Hepatocyte (in vitro differentiated cells): ENCODE data around the gene ZC3H6. TPM values are rescaled to one million over a fixed set of nuclear protein-coding genes. Genes with fewer than 3 reads are reported as not detected.
A peak's percentile ranks its signal among the peaks of the same experiment; 100 is the strongest.

Experiments
- DNase-seq: peaks from one replicate; pipeline ENCODE4 v3.0.0-alpha.2; 2016; ENCODE audit warnings: low spot score
- H2AFZ ChIP-seq: fragments of 200-600 bp; sonication (generic); 2 replicates; pipeline ENCODE4 v1.6.0; 2016; ENCODE audit warnings: antibody characterized with exemption, mild to moderate bottlenecking
- H3K27ac ChIP-seq: fragments of 200-600 bp; sonication (generic); 2 replicates; pipeline ENCODE4 v1.5.1; 2016; ENCODE audit warnings: mild to moderate bottlenecking
- H3K27me3 ChIP-seq: fragments of 200-600 bp; sonication (generic); 2 replicates; pipeline ENCODE4 v1.6.1; 2016
- H3K36me3 ChIP-seq: fragments of 200-600 bp; sonication (generic); replicated peaks from 2 replicates; pipeline ENCODE4 v1.5.1; 2016; ENCODE audit warnings: low read depth; ENCODE audit not compliant: insufficient read depth
- H3K4me1 ChIP-seq: fragments of 200-600 bp; sonication (generic); 2 replicates; pipeline ENCODE4 v1.5.1; 2016; ENCODE audit warnings: mild to moderate bottlenecking, moderate library complexity; ENCODE audit not compliant: insufficient read depth
- H3K4me2 ChIP-seq: fragments of 200-600 bp; sonication (generic); 2 replicates; pipeline ENCODE4 v1.6.0; 2016
- H3K4me3 ChIP-seq: fragments of 200-600 bp; sonication (generic); 2 replicates; pipeline ENCODE4 v1.5.1; 2016; ENCODE audit warnings: mild to moderate bottlenecking
- H3K79me2 ChIP-seq: fragments of 200-600 bp; sonication (generic); 2 replicates; pipeline ENCODE4 v1.6.0; 2017; ENCODE audit warnings: mild to moderate bottlenecking
- H3K9me2 ChIP-seq: fragments of 200-600 bp; sonication (generic); replicated peaks from 2 replicates; pipeline ENCODE4 v1.6.0; 2017; ENCODE audit warnings: mild to moderate bottlenecking; ENCODE audit not compliant: insufficient read depth
- H3K9me3 ChIP-seq: fragments of 200-600 bp; sonication (generic); 2 replicates; pipeline ENCODE4 v1.5.1; 2016; ENCODE audit warnings: low read depth, mild to moderate bottlenecking
- H4K20me1 ChIP-seq: fragments of 200-600 bp; sonication (generic); 2 replicates; pipeline ENCODE4 v1.6.0; 2016; ENCODE audit warnings: mild to moderate bottlenecking; ENCODE audit not compliant: insufficient read depth, poor library complexity, severe bottlenecking
- CTCF ChIP-seq: fragments of 200-600 bp; sonication (generic); IDR thresholded peaks from 2 replicates; pipeline ENCODE4 v1.5.1; 2016; ENCODE audit warnings: antibody characterized with exemption, mild to moderate bottlenecking; ENCODE audit not compliant: poor library complexity
- EZH2 ChIP-seq: fragments of 200-600 bp; sonication (generic); IDR thresholded peaks from 2 replicates; pipeline ENCODE4 v1.6.1; 2016; ENCODE audit warnings: antibody characterized with exemption, mild to moderate bottlenecking, borderline replicate concordance
- EZH2phosphoT487 ChIP-seq: fragments of 200-600 bp; sonication (generic); IDR thresholded peaks from one replicate; pipeline ENCODE4 v1.6.1; 2018; ENCODE audit warnings: antibody characterized with exemption, mild to moderate bottlenecking, low read depth, moderate library complexity; ENCODE audit not compliant: unreplicated experiment, severe bottlenecking
- WGBS: methylation state at CpG from one replicate; pipeline ENCODE4 v1.1.6; 2016; ENCODE audit warnings: low lambda C conversion rate; ENCODE audit errors: missing lambda C conversion rate; 5-methylcytosine and 5-hydroxymethylcytosine counted together
- polyA plus RNA-seq: library from polyadenylated mRNA; unstranded; fragments of >200 nt; fragmentation: Nextera tagmentation; extraction: Ambion mirVana; gene quantifications from 2 replicates; pipeline ENCODE4 v1.2.1, GENCODE V29; 2016
- total RNA-seq: library from RNA; depleted of rRNA; stranded (reverse); fragments of >200 nt; gene quantifications from 2 replicates; pipeline ENCODE4 v1.2.3, GENCODE V29; 2014

ZC3H6 gene
- total and polyA plus RNA-seq, 2 experiments from 2014 or later, result 1.5 to 4.5 TPM

- Histone ChIP-seq H3K9me3 (no peaks in the 10 kb centered on the region), H3K36me3 (no peaks in the 10 kb centered on the region), H3K79me2 (no peaks in the 10 kb centered on the region), H3K4me3 (no peak overlapping the region), H3K4me2 (no peak overlapping the region), H3K27me3 (no peaks in the 10 kb centered on the region), H3K4me1 (peaks cover 7% of the 10 kb centered on the region), H4K20me1 (no peaks in the 10 kb centered on the region), H3K27ac (no peak overlapping the region), H2AFZ (no peak overlapping the region), H3K9me2 (no peaks in the 10 kb centered on the region)
- no peak for DNase-seq
- WGBS, result 65% methylated on average over 1 of the region's 1 CpG
- TF ChIP-seq CTCF, result no peak
- no peak for TF ChIP-seq EZH2phosphoT487
- TF ChIP-seq EZH2, result no peak
These were observed 39.5 kb downstream of the ZC3H6 start for GRCh38 chr2:112314856-112315255.

GRCh38 chr2:112317303-112318158, 42.1 kb downstream of the ZC3H6 start:
- H3K9me2 ChIP-seq, result no peaks in the 10 kb centered on the region
- DNase-seq, result no peak
- H2AFZ ChIP-seq, result no peak overlapping the region
- H3K9me3 ChIP-seq, result no peaks in the 10 kb centered on the region
- peak overlapping the region; percentile 22 for H3K27ac ChIP-seq
- no peaks in the 10 kb centered on the region for H3K27me3 ChIP-seq
- WGBS, result 78% methylated on average over 5 of the region's 5 CpGs
- H3K4me2 ChIP-seq, result peak overlapping the region; percentile 45
- H3K4me1 ChIP-seq, result peaks cover 7% of the 10 kb centered on the region
- TF ChIP-seq CTCF (no peak), EZH2 (no peak)
- no peaks in the 10 kb centered on the region for H4K20me1 ChIP-seq
- H3K79me2 ChIP-seq, result no peaks in the 10 kb centered on the region
- no peaks in the 10 kb centered on the region for H3K36me3 ChIP-seq
- no peak overlapping the region for H3K4me3 ChIP-seq

- H3K79me2 ChIP-seq, result no peaks in the 10 kb centered on the region
- no peak overlapping the region for H3K4me3 ChIP-seq
- no peaks in the 10 kb centered on the region for H4K20me1 ChIP-seq
- no peaks in the 10 kb centered on the region for H3K9me3 ChIP-seq
- H3K9me2 ChIP-seq, result no peaks in the 10 kb centered on the region
- TF ChIP-seq CTCF, result no peak
- TF ChIP-seq EZH2, result no peak
- no peak for TF ChIP-seq EZH2phosphoT487
- no peaks in the 10 kb centered on the region for H3K27me3 ChIP-seq
- no peaks in the 10 kb centered on the region for H3K36me3 ChIP-seq
- 68% methylated on average over 3 of the region's 3 CpGs for WGBS
- no peak overlapping the region for H3K4me2 ChIP-seq
- H3K4me1 ChIP-seq, result peaks cover 7% of the 10 kb centered on the region
- no peak for DNase-seq
- H2AFZ ChIP-seq, result no peak overlapping the region
- no peak overlapping the region for H3K27ac ChIP-seq
These were observed 43.1 kb downstream of the ZC3H6 start for GRCh38 chr2:112318515-112318914.
